Smooth muscle cell (in vitro differentiated cells): ENCODE data around the gene ADAM12. TPM values are rescaled to one million over a fixed set of nuclear protein-coding genes. Genes with fewer than 3 reads are reported as not detected.

Experiments used
- DNase-seq: peaks from one replicate; lab custom pipeline; 2025; ENCODE audit not compliant: unreplicated experiment; lab: John Stamatoyannopoulos, UW
- H2AFZ ChIP-seq: fragments of 200-600 bp; sonication (generic); 2 replicates; pipeline ENCODE4 v1.6.0; 2016; ENCODE audit warnings: antibody characterized with exemption, low read depth, mild to moderate bottlenecking
- H3F3A ChIP-seq: fragments of 200-600 bp; sonication (generic); 2 replicates; pipeline ENCODE4 v1.6.0; 2017; ENCODE audit warnings: antibody characterized with exemption, low read depth
- H3K27ac ChIP-seq: fragments of 200-600 bp; sonication (generic); 2 replicates; pipeline ENCODE4 v1.5.1; 2016; ENCODE audit warnings: low read depth, mild to moderate bottlenecking
- H3K27me3 ChIP-seq: fragments of 200-600 bp; sonication (generic); 2 replicates; pipeline ENCODE4 v1.6.1; 2016; ENCODE audit warnings: low read depth, mild to moderate bottlenecking
- H3K36me3 ChIP-seq: fragments of 200-600 bp; sonication (generic); 2 replicates; pipeline ENCODE4 v1.5.1; 2016; ENCODE audit warnings: low read depth
- H3K4me1 ChIP-seq: fragments of 200-600 bp; sonication (generic); 2 replicates; pipeline ENCODE4 v1.5.1; 2016; ENCODE audit warnings: low read depth
- H3K4me2 ChIP-seq: fragments of 200-600 bp; sonication (generic); 2 replicates; pipeline ENCODE4 v1.6.0; 2016; ENCODE audit warnings: mild to moderate bottlenecking
- H3K4me3 ChIP-seq: fragments of 200-600 bp; sonication (generic); 2 replicates; pipeline ENCODE4 v1.5.1; 2016; ENCODE audit warnings: mild to moderate bottlenecking
- H3K79me2 ChIP-seq: fragments of 200-600 bp; sonication (generic); 2 replicates; pipeline ENCODE4 v1.6.0; 2016; ENCODE audit warnings: low read depth, mild to moderate bottlenecking
- H3K9ac ChIP-seq: fragments of 200-600 bp; sonication (generic); 2 replicates; pipeline ENCODE4 v1.6.0; 2016; ENCODE audit warnings: low read depth
- H3K9me3 ChIP-seq: fragments of 200-600 bp; sonication (generic); replicated peaks from 2 replicates; pipeline ENCODE4 v1.5.1; 2016; ENCODE audit warnings: low read depth
- H4K20me1 ChIP-seq: fragments of 200-600 bp; sonication (generic); 2 replicates; pipeline ENCODE4 v1.6.0; 2016; ENCODE audit warnings: low read depth
- WGBS: methylation state at CpG from one replicate; pipeline ENCODE4 v1.1.7; 2016; ENCODE audit warnings: low lambda C conversion rate; 5-methylcytosine and 5-hydroxymethylcytosine counted together
- polyA plus RNA-seq: library from polyadenylated mRNA; unstranded; fragments of >200 nt; fragmentation: Nextera tagmentation; extraction: Ambion mirVana; gene quantifications from 2 replicates; pipeline ENCODE4 v1.2.1, GENCODE V29; 2016
- total RNA-seq: library from RNA; depleted of rRNA; stranded (reverse); fragments of >200 nt; gene quantifications from 2 replicates; pipeline ENCODE4 v1.2.3, GENCODE V29; 2014
- TF ChIP-seq, protein P1 (sequence below): fragments of 200-600 bp; sonication (generic); IDR thresholded peaks from 2 replicates; pipeline ENCODE4 v1.5.1; 2017; ENCODE audit warnings: borderline replicate concordance, mild to moderate bottlenecking, antibody characterized with exemption; ENCODE audit not compliant: insufficient read depth, poor library complexity, severe bottlenecking

ADAM12 gene
- total and polyA plus RNA-seq, 2 experiments from 2014 or later, result 40.0 to 54.3 TPM

DNA sequence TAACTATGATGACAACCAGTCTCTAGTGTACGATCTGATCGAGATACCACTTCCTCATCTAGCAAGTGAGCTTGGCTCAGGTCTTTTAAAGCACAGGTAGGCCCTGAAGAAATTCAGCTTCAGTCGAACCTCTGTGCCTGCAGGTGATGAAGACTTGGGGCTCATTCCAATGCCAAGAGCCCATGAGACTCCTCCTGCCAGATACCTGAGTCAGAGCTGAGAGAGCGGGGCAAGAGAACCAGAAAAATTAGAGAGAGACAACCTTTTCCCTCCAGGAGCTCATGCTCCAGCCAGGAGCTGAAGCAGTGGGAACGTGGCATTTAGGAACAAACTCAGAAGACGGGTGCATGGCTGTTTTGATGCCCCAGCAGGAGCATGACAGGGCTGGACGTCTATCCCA is 259.3 kb downstream of the ADAM12 start:
- 90% methylated on average over 7 of the region's 7 CpGs for WGBS

DNA sequence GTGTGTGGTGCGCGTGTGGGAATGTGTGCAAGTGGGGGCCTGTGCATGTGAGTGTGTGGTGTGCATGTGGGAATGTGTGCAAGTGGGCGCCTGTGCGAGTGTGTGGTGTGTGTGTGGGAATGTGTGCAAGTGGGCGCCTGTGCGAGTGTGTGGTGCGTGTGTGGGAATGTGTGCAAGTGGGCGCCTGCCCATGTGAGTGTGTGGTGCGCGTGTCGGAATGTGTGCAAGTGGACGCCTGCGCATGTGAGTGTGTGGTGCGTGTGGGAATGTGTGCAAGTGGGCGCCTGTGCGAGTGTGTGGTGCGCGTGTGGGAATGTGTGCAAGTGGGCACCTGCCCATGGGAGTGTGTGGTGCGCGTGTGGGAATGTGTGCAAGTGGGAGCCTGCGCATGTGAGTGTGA is 259.7 kb downstream of the ADAM12 start:
- Histone ChIP-seq H3K79me2 (no peaks in the 10 kb centered on the region), H3F3A (no peaks in the 10 kb centered on the region), H3K9me3 (no peaks in the 10 kb centered on the region), H3K27ac (no peak overlapping the region), H3K27me3 (no peaks in the 10 kb centered on the region), H3K9ac (no peak overlapping the region), H3K36me3 (no peaks in the 10 kb centered on the region), H3K4me3 (no peak overlapping the region), H3K4me1 (peaks cover 4% of the 10 kb centered on the region), H2AFZ (no peak overlapping the region), H3K4me2 (no peak overlapping the region), H4K20me1 (no peaks in the 10 kb centered on the region)
- 96% methylated on average over 21 of the region's 21 CpGs for WGBS
- TF ChIP-seq, protein P1, sequence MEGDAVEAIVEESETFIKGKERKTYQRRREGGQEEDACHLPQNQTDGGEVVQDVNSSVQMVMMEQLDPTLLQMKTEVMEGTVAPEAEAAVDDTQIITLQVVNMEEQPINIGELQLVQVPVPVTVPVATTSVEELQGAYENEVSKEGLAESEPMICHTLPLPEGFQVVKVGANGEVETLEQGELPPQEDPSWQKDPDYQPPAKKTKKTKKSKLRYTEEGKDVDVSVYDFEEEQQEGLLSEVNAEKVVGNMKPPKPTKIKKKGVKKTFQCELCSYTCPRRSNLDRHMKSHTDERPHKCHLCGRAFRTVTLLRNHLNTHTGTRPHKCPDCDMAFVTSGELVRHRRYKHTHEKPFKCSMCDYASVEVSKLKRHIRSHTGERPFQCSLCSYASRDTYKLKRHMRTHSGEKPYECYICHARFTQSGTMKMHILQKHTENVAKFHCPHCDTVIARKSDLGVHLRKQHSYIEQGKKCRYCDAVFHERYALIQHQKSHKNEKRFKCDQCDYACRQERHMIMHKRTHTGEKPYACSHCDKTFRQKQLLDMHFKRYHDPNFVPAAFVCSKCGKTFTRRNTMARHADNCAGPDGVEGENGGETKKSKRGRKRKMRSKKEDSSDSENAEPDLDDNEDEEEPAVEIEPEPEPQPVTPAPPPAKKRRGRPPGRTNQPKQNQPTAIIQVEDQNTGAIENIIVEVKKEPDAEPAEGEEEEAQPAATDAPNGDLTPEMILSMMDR, result no peak
- no peak for DNase-seq

More for the DNA sequence above, 259.3 kb downstream of the ADAM12 start:
- Histone ChIP-seq H3K9me3 (no peaks in the 10 kb centered on the region), H4K20me1 (no peaks in the 10 kb centered on the region), H3K79me2 (no peaks in the 10 kb centered on the region), H3K36me3 (no peaks in the 10 kb centered on the region), H3F3A (no peaks in the 10 kb centered on the region), H3K27ac (no peak overlapping the region), H3K4me1 (no peaks in the 10 kb centered on the region), H3K9ac (no peak overlapping the region), H2AFZ (no peak overlapping the region), H3K4me2 (no peak overlapping the region), H3K4me3 (no peak overlapping the region), H3K27me3 (no peaks in the 10 kb centered on the region)
- DNase-seq, result no peak
- TF ChIP-seq, protein P1, result no peak

DNA sequence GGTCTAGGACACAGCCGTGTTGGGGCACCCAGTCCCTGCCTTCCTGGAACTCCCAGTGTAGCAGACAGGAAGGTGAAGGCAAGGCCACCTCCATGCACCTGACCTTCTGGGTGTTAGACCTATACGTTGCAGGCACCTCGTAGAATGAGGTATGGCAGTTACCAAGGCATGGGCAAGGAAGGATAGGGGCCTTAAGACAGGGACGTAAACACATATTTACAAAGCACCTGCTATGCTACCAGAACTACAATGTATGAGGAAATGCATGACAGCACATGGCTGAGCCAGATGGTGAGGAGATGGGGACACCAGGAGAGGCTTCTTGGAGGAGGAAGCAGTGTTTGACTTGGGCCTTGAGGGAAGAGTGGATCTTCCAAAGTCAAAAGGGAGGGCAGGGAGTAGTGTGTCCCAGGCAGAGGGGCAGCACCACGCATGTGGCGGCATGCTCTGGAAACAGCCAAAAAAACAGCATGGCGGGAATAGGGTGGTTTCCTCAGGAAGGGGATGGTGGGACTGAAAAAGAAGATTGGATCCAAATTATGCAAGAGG is 260.7 kb downstream of the ADAM12 start:
- Histone ChIP-seq H3K27me3 (no peaks in the 10 kb centered on the region), H3K4me2 (no peak overlapping the region), H3K9ac (no peak overlapping the region), H3K79me2 (no peaks in the 10 kb centered on the region), H3K4me1 (peaks cover 5% of the 10 kb centered on the region), H3K36me3 (no peaks in the 10 kb centered on the region), H2AFZ (no peak overlapping the region), H3K27ac (no peak overlapping the region), H3K9me3 (no peaks in the 10 kb centered on the region), H4K20me1 (no peaks in the 10 kb centered on the region), H3K4me3 (no peak overlapping the region), H3F3A (no peaks in the 10 kb centered on the region)
- DNase-seq, result no peak
- TF ChIP-seq, protein P1, result no peak
- WGBS, result 82% methylated on average over 7 of the region's 7 CpGs

DNA sequence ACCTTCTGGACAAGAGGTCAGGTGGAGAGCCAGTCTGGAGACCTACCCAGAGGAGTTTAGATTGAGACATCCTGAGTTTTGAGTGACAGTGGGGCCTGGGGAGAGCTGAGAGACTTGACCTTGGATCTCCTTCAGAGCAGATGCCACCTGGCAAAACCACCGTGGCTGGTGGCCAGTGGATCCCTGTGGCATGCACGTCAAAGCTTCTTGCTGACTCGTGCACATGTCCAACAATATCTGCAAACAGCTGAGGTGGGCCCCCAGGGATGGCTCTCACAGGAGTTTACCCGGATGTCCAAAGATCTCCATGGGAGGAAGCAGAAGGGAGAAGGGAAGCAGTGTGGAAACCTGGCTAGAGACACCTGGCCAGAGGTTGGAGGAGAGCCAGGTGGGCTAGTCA is 261.4 kb downstream of the ADAM12 start:
- H3K36me3 ChIP-seq, result no peaks in the 10 kb centered on the region
- no peaks in the 10 kb centered on the region for H3F3A ChIP-seq
- no peaks in the 10 kb centered on the region for H3K27me3 ChIP-seq
- H3K79me2 ChIP-seq, result no peaks in the 10 kb centered on the region
- TF ChIP-seq, protein P1, result no peak
- no peaks in the 10 kb centered on the region for H4K20me1 ChIP-seq
- 90% methylated on average over 4 of the region's 4 CpGs for WGBS
- H3K4me2 ChIP-seq, result no peak overlapping the region
- H2AFZ ChIP-seq, result no peak overlapping the region
- no peak overlapping the region for H3K27ac ChIP-seq
- H3K4me1 ChIP-seq, result peaks cover 5% of the 10 kb centered on the region
- no peak for DNase-seq
- no peak overlapping the region for H3K4me3 ChIP-seq
- no peak overlapping the region for H3K9ac ChIP-seq
- H3K9me3 ChIP-seq, result no peaks in the 10 kb centered on the region
